DOHH2 (cell line): ENCODE data around the gene C20orf204.

Experiments used
- H3F3A ChIP-seq: fragments of 200-600 bp; sonication (generic), shearing (Covaris generic); 2 replicates; pipeline ENCODE4 v1.6.0; 2016; ENCODE audit warnings: antibody characterized with exemption, mild to moderate bottlenecking; ENCODE audit not compliant: control insufficient read depth, insufficient read depth
- H3K27ac ChIP-seq: fragments of 200-600 bp; sonication (generic); 2 replicates; pipeline ENCODE4 v1.5.1; 2014; ENCODE audit warnings: low read depth, mild to moderate bottlenecking, low read length, moderate library complexity
- H3K27me3 ChIP-seq: fragments of 200-600 bp; sonication (generic); 2 replicates; pipeline ENCODE4 v1.6.1; 2014; ENCODE audit warnings: mild to moderate bottlenecking, low read length, mixed read lengths; ENCODE audit not compliant: control insufficient read depth
- H3K36me3 ChIP-seq: fragments of 200-600 bp; sonication (generic); 2 replicates; pipeline ENCODE4 v1.6.1; 2014; ENCODE audit warnings: mild to moderate bottlenecking, low read length, moderate library complexity, mixed read lengths; ENCODE audit not compliant: control insufficient read depth
- H3K4me1 ChIP-seq: fragments of 200-600 bp; sonication (generic); 2 replicates; pipeline ENCODE4 v1.6.1; 2014; ENCODE audit warnings: mild to moderate bottlenecking, low read length, mixed read lengths; ENCODE audit not compliant: control insufficient read depth
- H3K4me2 ChIP-seq: fragments of 200-600 bp; sonication (generic); 2 replicates; pipeline ENCODE4 v1.6.0; 2014; ENCODE audit warnings: mild to moderate bottlenecking, low read length, moderate library complexity
- H3K4me3 ChIP-seq: fragments of 200-600 bp; sonication (generic); 2 replicates; pipeline ENCODE4 v1.5.1; 2014; ENCODE audit warnings: mild to moderate bottlenecking, low read length, mixed read lengths
- H3K79me2 ChIP-seq: fragments of 200-600 bp; sonication (generic); 2 replicates; pipeline ENCODE4 v1.6.1; 2014; ENCODE audit warnings: mild to moderate bottlenecking, low read length, mixed read lengths; ENCODE audit not compliant: control insufficient read depth
- H3K9me2 ChIP-seq: fragments of 200-600 bp; sonication (generic); replicated peaks from 2 replicates; pipeline ENCODE4 v1.6.1; 2014; ENCODE audit warnings: mild to moderate bottlenecking, low read length, mixed read lengths; ENCODE audit not compliant: control insufficient read depth
- H3K9me3 ChIP-seq: fragments of 200-600 bp; sonication (generic); 2 replicates; pipeline ENCODE4 v1.6.1; 2014; ENCODE audit warnings: antibody characterized with exemption, low read length, mixed read lengths; ENCODE audit not compliant: control insufficient read depth, insufficient read depth
- H4K20me1 ChIP-seq: fragments of 200-600 bp; sonication (generic); 2 replicates; pipeline ENCODE4 v1.6.0; 2014; ENCODE audit warnings: low read depth, mild to moderate bottlenecking, antibody characterized with exemption, low read length, moderate library complexity; ENCODE audit not compliant: control insufficient read depth, insufficient read depth
- CTCF ChIP-seq: fragments of 200-600 bp; sonication (generic); IDR thresholded peaks from one replicate; pipeline ENCODE4 v1.5.1; 2014; ENCODE audit warnings: antibody characterized with exemption, mild to moderate bottlenecking, low read depth, low read length; ENCODE audit not compliant: poor library complexity, severe bottlenecking
- EZH2phosphoT487 ChIP-seq: fragments of 200-600 bp; sonication (generic); IDR thresholded peaks from 2 replicates; pipeline ENCODE4 v1.6.1; 2017; ENCODE audit warnings: borderline replicate concordance, mild to moderate bottlenecking, antibody characterized with exemption, low read length, moderate library complexity, mixed read lengths

The C20orf204 gene

GRCh38 chr20:64062276-64062595 lies 26.3 kb downstream of the C20orf204 start:
- H3K4me2 ChIP-seq: peak overlapping the region; percentile 74
- no peaks in the 10 kb centered on the region for H4K20me1 ChIP-seq
- H3F3A ChIP-seq: peaks cover 2% of the 10 kb centered on the region; the same call in 1 of the 2 replicates
- peaks cover 61% of the 10 kb centered on the region for H3K4me1 ChIP-seq
- no peaks in the 10 kb centered on the region for H3K9me2 ChIP-seq
- H3K79me2 ChIP-seq: peaks cover 13% of the 10 kb centered on the region
- no peaks in the 10 kb centered on the region for H3K9me3 ChIP-seq
- no peaks in the 10 kb centered on the region; the same call in 1 of the 2 replicates for H3K27me3 ChIP-seq
- no peaks in the 10 kb centered on the region for H3K36me3 ChIP-seq
- H3K27ac ChIP-seq: no peak overlapping the region
- TF ChIP-seq CTCF: no peak
- TF ChIP-seq EZH2phosphoT487: no peak
- peak overlapping the region; percentile 86 for H3K4me3 ChIP-seq

GRCh38 chr20:64062596-64063388 lies 26.8 kb downstream of the C20orf204 start, which contains the start of gene TCEA2:
Gene TCEA2 (plus strand): TSS chr20:64063198. CDS start chr20:64063313, 115 bp downstream.
- Histone ChIP-seq H3K4me2 (peak within 1 kb of the TSS; percentile 76), H3K9me3 (no peaks in the 10 kb centered on the region), H3K9me2 (no peaks in the 10 kb centered on the region), H3K27ac (no peak within 1 kb of the TSS), H3K36me3 (no peaks in the 10 kb centered on the region), H3F3A (peaks cover 2% of the 10 kb centered on the region; the same call in 1 of the 2 replicates), H4K20me1 (no peaks in the 10 kb centered on the region), H3K4me3 (peak within 1 kb of the TSS; percentile 86), H3K79me2 (peaks cover 13% of the 10 kb centered on the region), H3K27me3 (no peaks in the 10 kb centered on the region; the same call in 1 of the 2 replicates), H3K4me1 (peaks cover 56% of the 10 kb centered on the region)
- no peak for TF ChIP-seq CTCF
- no peak for TF ChIP-seq EZH2phosphoT487

- Histone ChIP-seq H3K4me1 (peaks cover 48% of the 10 kb centered on the region), H3K79me2 (peaks cover 13% of the 10 kb centered on the region), H3K4me2 (peak overlapping the region; percentile 76), H3K36me3 (no peaks in the 10 kb centered on the region), H3K27ac (no peak overlapping the region), H3K4me3 (peak overlapping the region; percentile 86), H4K20me1 (no peaks in the 10 kb centered on the region), H3F3A (peaks cover 2% of the 10 kb centered on the region; the same call in 1 of the 2 replicates), H3K27me3 (no peaks in the 10 kb centered on the region; the same call in 1 of the 2 replicates), H3K9me3 (no peaks in the 10 kb centered on the region), H3K9me2 (no peaks in the 10 kb centered on the region)
- TF ChIP-seq CTCF: no peak
- no peak for TF ChIP-seq EZH2phosphoT487
Measured at GRCh38 chr20:64063389-64064144, 27.6 kb downstream of the C20orf204 start.
